DOHH2 (cell line): ENCODE results near the gene JUP.

ENCODE experiments used
- CTCF ChIP-seq: fragments of 200-600 bp; sonication (generic); IDR thresholded peaks from one replicate; pipeline ENCODE4 v1.5.1; 2014; ENCODE audit warnings: antibody characterized with exemption, mild to moderate bottlenecking, low read depth, low read length; ENCODE audit not compliant: poor library complexity, severe bottlenecking
- EZH2phosphoT487 ChIP-seq: fragments of 200-600 bp; sonication (generic); IDR thresholded peaks from 2 replicates; pipeline ENCODE4 v1.6.1; 2017; ENCODE audit warnings: borderline replicate concordance, mild to moderate bottlenecking, antibody characterized with exemption, low read length, moderate library complexity, mixed read lengths

- TF ChIP-seq CTCF: no peak
- TF ChIP-seq EZH2phosphoT487: no peak; the same call in 1 of the 2 replicates
These were observed 26.1 kb upstream of the JUP start, which contains the start of gene FKBP10 for GRCh38 chr17:41812381-41813151.
